ENCODE data around the gene TCN2. TPM values are rescaled to one million over a fixed set of nuclear protein-coding genes. Genes with fewer than 3 reads are reported as not detected.
A peak's percentile ranks its signal among the peaks of the same experiment; 100 is the strongest.

TCN2 gene
- total RNA-seq, 2 donors from 2014 or later: 9.3 to 27.0 TPM

DNA sequence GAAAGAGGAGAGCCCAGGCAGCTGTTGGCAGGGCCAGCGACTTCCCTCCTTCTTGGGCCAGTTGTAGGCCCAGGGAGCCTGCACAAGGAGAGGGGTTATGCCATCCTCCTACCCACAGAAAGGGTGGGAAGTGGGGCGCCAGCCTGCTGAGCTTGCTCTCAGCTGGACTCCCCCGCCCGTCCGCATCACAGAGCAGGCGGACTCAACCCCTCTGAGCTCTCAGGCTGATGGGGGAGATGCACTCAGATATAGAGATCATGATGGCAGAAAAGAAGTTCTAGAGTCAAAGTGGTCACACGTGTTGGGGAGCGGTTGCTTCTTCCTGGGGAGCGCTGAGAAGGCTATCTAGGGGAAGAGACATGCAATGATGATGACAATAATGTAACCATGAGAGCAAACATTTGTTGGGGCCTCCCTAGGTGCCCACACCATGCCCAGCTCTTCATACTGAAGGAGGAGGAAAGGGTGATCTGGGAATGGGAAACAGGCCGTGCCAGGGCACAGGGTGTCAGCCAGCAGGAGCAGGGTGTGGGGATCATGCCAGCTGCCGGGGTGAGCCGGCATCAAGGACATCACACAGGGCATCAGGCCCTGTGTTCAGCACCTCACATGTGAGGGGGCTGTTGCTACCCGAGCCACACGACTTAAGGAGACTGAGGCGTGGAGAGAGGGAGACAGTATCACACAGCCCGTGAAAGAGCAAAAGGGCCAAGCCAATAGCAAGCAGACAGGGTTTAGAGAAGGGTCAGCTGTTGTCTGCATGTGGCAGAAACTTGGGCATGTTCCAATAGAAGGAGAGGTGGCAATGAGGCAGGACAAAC is 36.3 kb downstream of the TCN2 start:
- Histone ChIP-seq H3K9me3 (no peaks in the 10 kb centered on the region), H3K36me3 (no peaks in the 10 kb centered on the region), H3K27ac (no peak overlapping the region), H3K9ac (ENCODE audit: low read depth in 2 of 2, low read length in 2 of 2) (peak overlapping the region; percentile 5 to 12), H3K4me1 (no peaks in the 10 kb centered on the region), H3K27me3 (no peaks in the 10 kb centered on the region), H3K4me3 (no peak overlapping the region)
- no peak for DNase-seq
- intact Hi-C loops (cut with DNase I): no loop called here
- TF ChIP-seq, protein P1, sequence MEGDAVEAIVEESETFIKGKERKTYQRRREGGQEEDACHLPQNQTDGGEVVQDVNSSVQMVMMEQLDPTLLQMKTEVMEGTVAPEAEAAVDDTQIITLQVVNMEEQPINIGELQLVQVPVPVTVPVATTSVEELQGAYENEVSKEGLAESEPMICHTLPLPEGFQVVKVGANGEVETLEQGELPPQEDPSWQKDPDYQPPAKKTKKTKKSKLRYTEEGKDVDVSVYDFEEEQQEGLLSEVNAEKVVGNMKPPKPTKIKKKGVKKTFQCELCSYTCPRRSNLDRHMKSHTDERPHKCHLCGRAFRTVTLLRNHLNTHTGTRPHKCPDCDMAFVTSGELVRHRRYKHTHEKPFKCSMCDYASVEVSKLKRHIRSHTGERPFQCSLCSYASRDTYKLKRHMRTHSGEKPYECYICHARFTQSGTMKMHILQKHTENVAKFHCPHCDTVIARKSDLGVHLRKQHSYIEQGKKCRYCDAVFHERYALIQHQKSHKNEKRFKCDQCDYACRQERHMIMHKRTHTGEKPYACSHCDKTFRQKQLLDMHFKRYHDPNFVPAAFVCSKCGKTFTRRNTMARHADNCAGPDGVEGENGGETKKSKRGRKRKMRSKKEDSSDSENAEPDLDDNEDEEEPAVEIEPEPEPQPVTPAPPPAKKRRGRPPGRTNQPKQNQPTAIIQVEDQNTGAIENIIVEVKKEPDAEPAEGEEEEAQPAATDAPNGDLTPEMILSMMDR (IDR thresholded peaks at IDR 0.05): no peak

DNA sequence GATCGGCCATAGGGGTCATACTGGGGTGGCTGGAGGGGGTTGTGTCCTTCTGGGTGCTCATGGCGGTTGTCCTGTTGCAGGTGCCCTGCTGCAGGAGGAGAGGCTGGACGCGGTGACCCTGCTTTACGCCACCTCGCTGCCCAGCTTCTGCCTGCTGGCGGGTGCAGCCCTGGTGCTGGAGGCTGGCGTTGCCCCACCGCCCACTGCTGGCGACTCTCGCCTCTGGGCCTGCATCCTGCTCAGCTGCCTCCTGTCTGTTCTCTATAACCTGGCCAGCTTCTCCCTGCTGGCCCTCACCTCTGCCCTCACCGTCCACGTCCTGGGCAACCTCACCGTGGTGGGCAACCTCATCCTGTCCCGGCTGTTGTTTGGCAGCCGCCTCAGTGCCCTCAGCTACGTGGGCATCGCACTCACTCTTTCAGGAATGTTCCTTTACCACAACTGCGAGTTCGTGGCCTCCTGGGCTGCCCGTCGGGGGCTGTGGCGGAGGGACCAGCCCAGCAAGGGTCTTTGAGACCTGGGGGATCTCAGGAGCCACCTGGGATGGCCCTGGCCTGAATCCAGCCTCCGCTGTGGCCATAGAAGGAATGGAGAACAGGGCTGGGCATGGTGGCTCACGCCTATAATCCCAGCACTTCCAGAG is 39.7 kb downstream of the TCN2 start:
- H3K27ac ChIP-seq: no peak overlapping the region
- peak overlapping the region in 1 of 2 donors; percentile 24 for H3K9ac ChIP-seq (ENCODE audit: low read depth in 2 of 2, low read length in 2 of 2)
- H3K4me1 ChIP-seq: peaks cover 5% of the 10 kb centered on the region
- intact Hi-C loops (cut with DNase I): no loop called here
- H3K9me3 ChIP-seq: no peaks in the 10 kb centered on the region
- no peaks in the 10 kb centered on the region for H3K27me3 ChIP-seq
- no peak overlapping the region for H3K4me3 ChIP-seq
- no peak for DNase-seq
- TF ChIP-seq, protein P1 (IDR thresholded peaks at IDR 0.05): no peak
- H3K36me3 ChIP-seq: no peaks in the 10 kb centered on the region

DNA sequence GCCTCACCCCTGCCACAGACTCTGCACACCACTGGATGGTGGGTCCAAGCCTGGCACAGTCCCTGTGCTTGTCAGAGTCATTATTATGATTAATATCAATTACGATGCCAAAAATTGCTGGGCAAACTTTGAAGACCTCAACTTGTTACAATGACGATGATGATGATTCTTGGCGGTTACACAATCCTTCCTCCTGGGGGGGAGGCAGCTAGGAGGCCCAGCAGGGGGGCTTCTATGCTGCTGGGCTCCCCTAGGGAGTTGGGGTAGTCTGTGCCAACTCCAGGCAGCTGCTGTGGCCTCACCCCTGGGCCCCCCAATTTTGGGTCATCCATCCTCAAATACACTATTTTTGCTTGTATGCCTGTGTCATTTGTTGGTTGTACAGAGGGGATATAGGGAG is 40.6 kb downstream of the TCN2 start:
- intact Hi-C loops (cut with DNase I): no loop called here
- H3K9ac ChIP-seq (ENCODE audit: low read depth in 2 of 2, low read length in 2 of 2): no peak overlapping the region
- TF ChIP-seq, protein P1 (IDR thresholded peaks at IDR 0.05): no peak
- H3K4me1 ChIP-seq: peaks cover 5% of the 10 kb centered on the region
- DNase-seq: no peak
- no peaks in the 10 kb centered on the region for H3K27me3 ChIP-seq
- no peak overlapping the region for H3K4me3 ChIP-seq
- no peak overlapping the region for H3K27ac ChIP-seq
- H3K36me3 ChIP-seq: no peaks in the 10 kb centered on the region
- H3K9me3 ChIP-seq: no peaks in the 10 kb centered on the region

DNA sequence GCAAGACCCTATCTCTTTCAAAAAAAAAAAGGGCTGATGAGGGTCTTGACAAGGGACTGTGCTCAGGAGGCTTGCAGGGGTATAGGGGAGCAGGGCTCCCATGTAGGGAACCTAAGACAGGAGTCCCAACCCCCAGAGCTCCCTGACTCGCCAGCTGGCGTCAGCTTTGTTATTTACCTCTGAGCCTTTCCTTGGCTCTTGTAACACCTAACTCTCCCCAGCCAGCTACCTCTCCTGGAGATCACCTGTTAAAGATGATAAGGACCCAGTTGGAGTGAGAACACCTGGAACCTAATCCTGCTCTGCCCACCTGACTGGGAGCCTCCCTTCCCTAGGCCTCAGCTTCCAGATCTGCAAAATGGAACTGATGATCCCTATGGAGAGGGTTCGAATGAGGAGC is 41.9 kb downstream of the TCN2 start:
- H3K4me1 ChIP-seq: peaks cover 5% of the 10 kb centered on the region
- TF ChIP-seq, protein P1 (IDR thresholded peaks at IDR 0.05): no peak
- peak overlapping the region in 1 of 2 donors; percentile 62 for H3K9ac ChIP-seq (ENCODE audit: low read depth in 2 of 2, low read length in 2 of 2)
- H3K9me3 ChIP-seq: no peaks in the 10 kb centered on the region
- intact Hi-C loops (cut with DNase I): no loop called here
- no peak for DNase-seq
- H3K4me3 ChIP-seq: no peak overlapping the region
- no peaks in the 10 kb centered on the region for H3K27me3 ChIP-seq
- no peaks in the 10 kb centered on the region for H3K36me3 ChIP-seq
- H3K27ac ChIP-seq: no peak overlapping the region

DNA sequence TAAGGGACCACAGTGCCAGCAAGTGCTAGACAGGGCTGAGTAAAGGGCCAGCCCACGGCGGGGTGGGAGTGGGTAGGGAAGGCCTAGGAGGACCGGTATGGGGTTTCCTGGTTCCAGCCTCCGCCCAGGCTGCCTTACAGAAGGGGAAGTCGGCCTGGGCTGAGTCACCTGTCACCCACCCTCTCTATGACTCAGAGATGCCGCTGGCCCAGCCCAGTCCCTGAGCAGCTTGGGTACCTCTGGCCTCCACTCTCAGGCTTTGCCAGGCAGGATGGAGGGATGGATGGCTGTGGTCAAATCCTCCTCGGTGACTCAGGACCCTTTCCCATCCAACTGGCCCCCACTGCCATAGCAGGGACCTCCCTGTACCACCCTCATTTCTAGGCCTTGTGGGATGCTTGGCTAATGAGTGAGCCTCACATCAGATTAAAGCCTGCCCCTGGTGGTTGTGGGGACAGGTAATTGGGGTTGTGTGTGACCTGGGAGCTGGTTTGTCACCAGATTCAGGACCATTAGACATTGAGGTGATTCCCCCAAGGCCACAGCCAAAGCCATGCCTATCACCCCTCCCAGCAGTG is 42.5 kb downstream of the TCN2 start:
- peak; percentile 85 for DNase-seq
- Histone ChIP-seq H3K27ac (no peak overlapping the region), H3K27me3 (no peaks in the 10 kb centered on the region), H3K9me3 (no peaks in the 10 kb centered on the region), H3K4me3 (no peak overlapping the region), H3K36me3 (no peaks in the 10 kb centered on the region), H3K4me1 (peaks cover 5% of the 10 kb centered on the region), H3K9ac (ENCODE audit: low read depth in 2 of 2, low read length in 2 of 2) (peak overlapping the region in 1 of 2 donors; percentile 62)
- intact Hi-C loops (cut with DNase I): no loop called here
- TF ChIP-seq, protein P1 (IDR thresholded peaks at IDR 0.05): no peak
